Neural cell (in vitro differentiated cells): ENCODE results near the gene EPS8L2. TPM values are rescaled to one million over a fixed set of nuclear protein-coding genes. Genes with fewer than 3 reads are reported as not detected.

Experiments used
- H2AFZ ChIP-seq: fragments of 200-600, 300-800 bp; sonication (generic), shearing (Covaris generic); 2 replicates; pipeline ENCODE4 v1.6.0; 2014; ENCODE audit warnings: low read depth, mild to moderate bottlenecking, antibody characterized with exemption, low read length, moderate library complexity
- H3F3A ChIP-seq: fragments of 200-600 bp; shearing (Covaris generic); 2 replicates; pipeline ENCODE4 v1.6.1; 2016; ENCODE audit warnings: mild to moderate bottlenecking, moderate library complexity, mixed read lengths, antibody characterized with exemption, low read length; ENCODE audit not compliant: insufficient read depth, poor library complexity, severe bottlenecking
- H3K27ac ChIP-seq: fragments of 200-600, 300-800 bp; sonication (generic), shearing (Covaris generic); 2 replicates; pipeline ENCODE4 v1.5.1; 2014; ENCODE audit warnings: mild to moderate bottlenecking, low read length, moderate library complexity
- H3K27me3 ChIP-seq: fragments of 300-800, 200-600 bp; sonication (generic), shearing (Covaris generic); 2 replicates; pipeline ENCODE4 v1.6.0; 2014; ENCODE audit warnings: mild to moderate bottlenecking, low read depth, low read length, moderate library complexity; ENCODE audit not compliant: insufficient read depth
- H3K36me3 ChIP-seq: fragments of 300-800, 200-600 bp; sonication (generic), shearing (Covaris generic); 2 replicates; pipeline ENCODE4 v1.5.1; 2014; ENCODE audit warnings: mild to moderate bottlenecking, antibody characterized with exemption, low read length, moderate library complexity; ENCODE audit not compliant: insufficient read depth
- H3K4me2 ChIP-seq: fragments of 300-800, 200-600 bp; sonication (generic), shearing (Covaris generic); 2 replicates; pipeline ENCODE4 v1.6.0; 2014; ENCODE audit warnings: mild to moderate bottlenecking, low read length
- H3K4me3 ChIP-seq: fragments of 300-800, 200-600 bp; sonication (generic), shearing (Covaris generic); 2 replicates; pipeline ENCODE4 v1.5.1; 2014; ENCODE audit warnings: mild to moderate bottlenecking, low read length, moderate library complexity
- H3K79me2 ChIP-seq: fragments of 200-600 bp; shearing (Covaris generic); replicated peaks from 2 replicates; pipeline ENCODE4 v1.6.0; 2014; ENCODE audit warnings: mild to moderate bottlenecking, low read length, moderate library complexity; ENCODE audit not compliant: insufficient read depth
- H3K9ac ChIP-seq: fragments of 300-800, 200-600 bp; sonication (generic), shearing (Covaris generic); 2 replicates; pipeline ENCODE4 v1.6.1; 2016; ENCODE audit warnings: mild to moderate bottlenecking, low read length, mixed read lengths
- H3K9me2 ChIP-seq: fragments of 200-600 bp; shearing (Covaris generic); 2 replicates; pipeline ENCODE4 v1.6.1; 2016; ENCODE audit warnings: mild to moderate bottlenecking, low read length, mixed read lengths; ENCODE audit not compliant: insufficient read depth
- H3K9me3 ChIP-seq: fragments of 200-600, 300-800 bp; sonication (generic), shearing (Covaris generic); 2 replicates; pipeline ENCODE4 v1.6.1; 2016; ENCODE audit warnings: mild to moderate bottlenecking, mixed run types, low read length, moderate library complexity, mixed read lengths
- H4K20me1 ChIP-seq: fragments of 200-600 bp; shearing (Covaris generic); 2 replicates; pipeline ENCODE4 v1.6.1; 2016; ENCODE audit warnings: mild to moderate bottlenecking, mixed run types; ENCODE audit not compliant: insufficient read depth
- CTCF ChIP-seq: fragments of 450-650 bp; IDR thresholded peaks from 2 replicates; pipeline ENCODE4 v1.5.1; 2014; ENCODE audit warnings: antibody characterized with exemption, mild to moderate bottlenecking, moderate library complexity; ENCODE audit not compliant: poor library complexity, severe bottlenecking
- EP300 ChIP-seq: fragments of 450-650 bp; conservative IDR thresholded peaks from 2 replicates; pipeline ENCODE4 v1.6.1; 2014; ENCODE audit warnings: antibody characterized with exemption, mild to moderate bottlenecking, moderate library complexity; ENCODE audit not compliant: poor library complexity, severe bottlenecking
- EZH2 ChIP-seq: fragments of 200-600, 300-800 bp; shearing (Covaris generic), sonication (generic); IDR thresholded peaks from 2 replicates; pipeline ENCODE4 v1.6.1; 2014; ENCODE audit warnings: antibody characterized with exemption, low read length, borderline replicate concordance, mild to moderate bottlenecking; ENCODE audit not compliant: insufficient read depth, poor library complexity, severe bottlenecking
- MXI1 ChIP-seq: fragments of 450-650 bp; conservative IDR thresholded peaks from 2 replicates; pipeline ENCODE4 v1.6.1; 2014; ENCODE audit warnings: antibody characterized with exemption, mild to moderate bottlenecking; ENCODE audit not compliant: poor library complexity, severe bottlenecking
- POLR2AphosphoS5 ChIP-seq: IDR thresholded peaks from 2 replicates; pipeline ENCODE4 v1.6.1; 2012
- RAD21 ChIP-seq: fragments of 450-650 bp; conservative IDR thresholded peaks from 2 replicates; pipeline ENCODE4 v1.6.1; 2014; ENCODE audit warnings: antibody characterized with exemption, mild to moderate bottlenecking, moderate library complexity
- REST ChIP-seq: IDR thresholded peaks from 2 replicates; pipeline ENCODE4 v1.6.1; 2012; ENCODE audit warnings: borderline replicate concordance
- SMC3 ChIP-seq: fragments of 450-650 bp; conservative IDR thresholded peaks from 2 replicates; pipeline ENCODE4 v1.6.1; 2014; ENCODE audit warnings: antibody characterized with exemption, mild to moderate bottlenecking, moderate library complexity; ENCODE audit not compliant: poor library complexity
- TAF1 ChIP-seq: IDR thresholded peaks from 2 replicates; pipeline ENCODE4 v1.6.1; 2012; ENCODE audit warnings: low read depth
- polyA plus RNA-seq: library from polyadenylated mRNA; depleted of rRNA; stranded (reverse); fragments of >200 nt; gene quantifications from 2 replicates; pipeline ENCODE4 v1.2.3, GENCODE V29; 2014

Gene EPS8L2
- polyA plus RNA-seq, 1 donor from 2014 or later: 7.5 TPM

GRCh38 chr11:762421-763072 is 56.5 kb downstream of the EPS8L2 start:
- no peak overlapping the region for H3K9ac ChIP-seq
- H2AFZ ChIP-seq: no peak overlapping the region
- no peaks in the 10 kb centered on the region for H3K27me3 ChIP-seq
- no peaks in the 10 kb centered on the region for H3K79me2 ChIP-seq
- no peaks in the 10 kb centered on the region for H3F3A ChIP-seq
- TF ChIP-seq RAD21: no peak
- TF ChIP-seq MXI1: no peak
- TF ChIP-seq EZH2: no peak
- TF ChIP-seq POLR2AphosphoS5: no peak
- no peak for TF ChIP-seq CTCF
- TF ChIP-seq TAF1: no peak
- TF ChIP-seq EP300: no peak
- TF ChIP-seq REST: no peak
- TF ChIP-seq SMC3: no peak
- no peak overlapping the region for H3K27ac ChIP-seq
- no peaks in the 10 kb centered on the region for H3K36me3 ChIP-seq
- no peaks in the 10 kb centered on the region for H4K20me1 ChIP-seq
- no peak overlapping the region for H3K4me2 ChIP-seq
- no peaks in the 10 kb centered on the region for H3K9me3 ChIP-seq
- H3K4me3 ChIP-seq: no peak overlapping the region
- no peaks in the 10 kb centered on the region for H3K9me2 ChIP-seq

- Histone ChIP-seq H3K9me2 (no peaks in the 10 kb centered on the region), H2AFZ (no peak overlapping the region), H3K27me3 (no peaks in the 10 kb centered on the region), H4K20me1 (no peaks in the 10 kb centered on the region), H3K9me3 (no peaks in the 10 kb centered on the region), H3K4me3 (no peak overlapping the region), H3K27ac (no peak overlapping the region), H3K79me2 (no peaks in the 10 kb centered on the region), H3K4me2 (no peak overlapping the region), H3K9ac (no peak overlapping the region), H3F3A (no peaks in the 10 kb centered on the region), H3K36me3 (no peaks in the 10 kb centered on the region)
- TF ChIP-seq SMC3: no peak
- no peak for TF ChIP-seq POLR2AphosphoS5
- TF ChIP-seq EZH2: no peak
- TF ChIP-seq TAF1: no peak
- no peak for TF ChIP-seq MXI1
- TF ChIP-seq EP300: no peak
- no peak for TF ChIP-seq RAD21
- no peak for TF ChIP-seq CTCF
- TF ChIP-seq REST: no peak
Observed at GRCh38 chr11:763073-763463, 57.0 kb downstream of the EPS8L2 start.
